Activated CD4-positive, alpha-beta T cell treated with anti-CD3 and anti-CD28 coated beads, Interleukin-2, amount 50 U/mL, for 4 hours (primary cell): ENCODE measurements around the gene AADAT.
A peak's percentile ranks its signal among the peaks of the same experiment; 100 is the strongest.
"Not testable (repeated sequence)": the region's sequence is repeated elsewhere in the genome, so short reads cannot be mapped to it uniquely, and the experiment has no call there.

Experiments
- DNase-seq, 2 experiments: peaks; one replicate each; pipeline ENCODE4 v3.0.0-alpha.2; 2020

The AADAT gene

DNA sequence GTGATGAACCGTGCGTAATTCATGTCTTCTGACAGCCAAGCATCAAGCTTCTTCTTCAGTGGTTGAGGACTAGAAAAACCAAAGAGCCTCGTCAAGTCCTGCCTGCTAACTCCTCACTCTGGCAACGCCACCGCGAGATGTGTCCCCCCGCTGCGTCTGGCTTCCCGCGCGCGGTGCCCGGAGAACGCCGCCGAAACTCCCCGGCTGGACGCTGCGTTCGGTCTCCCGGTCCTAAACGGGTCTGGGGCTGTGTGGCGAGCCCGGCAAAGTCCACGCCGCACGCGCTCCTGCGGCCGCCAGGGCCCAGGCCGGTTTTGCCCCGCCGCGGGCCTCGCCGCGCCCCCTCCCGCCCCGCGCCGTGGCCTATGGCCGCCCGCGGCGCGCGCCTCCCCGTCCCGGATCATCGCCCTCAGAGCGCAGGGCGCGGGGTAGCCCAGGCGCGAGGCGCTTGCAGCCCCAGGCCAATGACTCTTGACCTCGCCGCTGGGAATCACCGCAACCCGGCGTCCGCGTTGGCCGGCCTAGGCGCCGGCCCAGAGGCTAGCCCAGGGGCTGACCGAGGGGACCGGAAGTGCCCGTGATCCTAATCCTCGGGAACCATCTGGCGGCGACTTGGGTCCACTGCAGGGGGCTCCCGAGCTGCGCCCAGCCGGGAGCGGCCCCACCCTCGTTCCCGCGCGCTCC is at the start of gene AADAT:
AADAT (minus strand) TSS at position 289 of the 684 bp plus-strand sequence; CDS start at position 23, 266 bp downstream.
- no peak for DNase-seq

- peak; percentile 55 for DNase-seq
These were observed 48.9 kb upstream of the AADAT start for GRCh38 chr4:170138580-170139194.

GRCh38 chr4:170137927-170138326 is 48.2 kb upstream of the AADAT start:
- DNase-seq = no peak

DNA sequence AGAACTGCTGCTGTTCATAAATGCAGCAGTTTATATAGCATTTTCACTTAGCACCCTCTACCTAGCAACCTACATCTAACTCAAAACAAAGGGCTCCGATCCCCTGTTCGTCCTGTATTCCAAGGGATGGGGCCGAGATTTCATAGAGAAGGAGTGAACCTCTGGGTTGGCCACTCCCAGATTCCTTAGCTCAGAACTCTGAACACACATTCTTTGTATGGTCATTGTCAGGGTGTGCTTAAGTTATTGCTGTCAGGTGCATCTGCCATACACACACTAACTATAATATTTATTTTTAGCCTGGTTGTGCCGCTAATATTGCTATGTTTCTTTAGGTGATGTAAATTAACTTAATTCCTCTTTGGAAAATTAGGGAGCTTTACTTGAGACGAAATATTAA is 47.7 kb upstream of the AADAT start:
- DNase-seq = no peak

DNA sequence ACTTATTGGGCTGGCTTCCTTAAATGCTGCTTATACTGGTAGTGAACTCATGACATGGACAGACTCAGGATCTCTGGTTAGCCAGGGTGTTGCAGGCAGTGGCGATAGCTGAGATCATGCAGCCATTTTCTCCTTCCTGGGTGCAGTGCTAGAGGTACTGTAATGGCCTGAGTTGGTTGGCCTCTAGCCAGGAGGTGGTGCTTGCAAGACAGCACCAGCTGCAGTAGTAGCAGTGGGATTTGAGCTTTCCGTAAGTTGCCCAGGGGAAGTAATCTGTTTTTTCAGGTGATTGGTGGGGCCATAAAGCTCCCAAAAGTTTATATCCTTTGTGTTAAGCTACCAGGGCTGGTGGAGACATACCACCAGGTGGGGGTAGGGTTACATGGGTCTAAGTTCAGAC is 45.1 kb upstream of the AADAT start:
- no peak for DNase-seq

GRCh38 chr4:170128219-170128804 is 38.6 kb upstream of the AADAT start:
- no peak for DNase-seq

DNA sequence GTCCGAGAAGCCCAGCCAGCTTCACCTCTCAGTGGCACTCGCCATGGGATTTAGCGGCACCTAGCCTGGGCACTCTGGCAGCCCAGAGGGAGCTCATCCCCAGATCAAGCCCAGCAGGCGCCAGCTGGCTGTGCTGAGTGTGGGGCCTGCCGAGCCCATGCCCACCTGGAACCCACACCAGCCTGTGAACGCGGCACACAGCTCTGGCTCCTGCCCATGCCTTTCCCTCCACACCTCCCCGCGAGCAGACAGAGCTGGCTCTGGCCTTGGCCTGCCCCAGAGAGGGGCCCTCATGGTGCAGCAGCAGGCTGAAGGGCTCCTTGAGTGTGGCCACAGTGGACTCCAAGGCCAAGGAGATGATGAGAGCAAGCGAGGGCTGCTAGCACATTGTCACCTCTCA is 38.0 kb upstream of the AADAT start:
- DNase-seq = no peak

GRCh38 chr4:170124406-170124805 is 34.6 kb upstream of the AADAT start:
- DNase-seq = no peak

DNA sequence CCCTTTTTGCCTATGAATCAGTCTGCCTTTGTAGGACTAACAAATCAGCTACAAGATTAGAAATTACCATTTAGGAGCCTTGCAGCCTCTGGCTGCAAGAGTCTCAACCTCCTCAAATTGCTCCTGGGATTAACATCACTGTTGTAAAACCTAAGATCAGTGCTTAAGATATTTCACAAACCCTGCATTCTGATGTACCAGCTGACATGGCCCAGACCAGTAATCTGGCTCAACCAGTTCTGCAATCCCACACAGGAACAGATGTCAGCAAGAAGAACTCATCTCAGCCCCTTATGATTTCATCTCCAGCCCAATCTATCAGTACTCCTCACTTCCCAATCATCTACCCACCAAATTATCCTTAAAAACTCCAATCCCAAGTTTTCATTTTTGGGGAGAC is 32.5 kb upstream of the AADAT start:
- no peak for DNase-seq

GRCh38 chr4:170114636-170115035 is 24.9 kb upstream of the AADAT start:
- no peak for DNase-seq

GRCh38 chr4:170114183-170114582 is 24.4 kb upstream of the AADAT start:
- DNase-seq = not testable (repeated sequence)

GRCh38 chr4:170111546-170111945 is 21.8 kb upstream of the AADAT start:
- DNase-seq = no peak

DNA sequence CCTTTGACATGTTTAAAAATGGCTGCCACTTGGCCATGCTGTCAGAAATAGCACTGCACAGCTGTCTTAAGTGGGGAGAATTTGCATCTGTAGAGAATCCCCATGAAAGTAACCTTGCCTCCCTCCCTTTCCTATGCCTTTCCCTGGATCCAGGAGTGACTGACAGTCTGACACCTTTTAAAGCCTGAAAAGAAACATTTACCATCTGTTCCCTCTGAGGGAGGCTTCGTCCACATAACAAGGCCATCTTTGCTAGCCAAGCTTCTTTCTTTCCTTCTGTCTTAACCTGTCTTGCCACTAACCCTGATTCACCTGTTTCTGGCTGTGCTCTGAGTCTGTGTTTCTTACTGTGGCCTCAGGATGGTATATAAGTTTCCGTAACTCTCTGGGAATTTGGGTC is 21.3 kb upstream of the AADAT start:
- DNase-seq = no peak

GRCh38 chr4:170110285-170110672 is 20.5 kb upstream of the AADAT start:
- DNase-seq = no peak

DNA sequence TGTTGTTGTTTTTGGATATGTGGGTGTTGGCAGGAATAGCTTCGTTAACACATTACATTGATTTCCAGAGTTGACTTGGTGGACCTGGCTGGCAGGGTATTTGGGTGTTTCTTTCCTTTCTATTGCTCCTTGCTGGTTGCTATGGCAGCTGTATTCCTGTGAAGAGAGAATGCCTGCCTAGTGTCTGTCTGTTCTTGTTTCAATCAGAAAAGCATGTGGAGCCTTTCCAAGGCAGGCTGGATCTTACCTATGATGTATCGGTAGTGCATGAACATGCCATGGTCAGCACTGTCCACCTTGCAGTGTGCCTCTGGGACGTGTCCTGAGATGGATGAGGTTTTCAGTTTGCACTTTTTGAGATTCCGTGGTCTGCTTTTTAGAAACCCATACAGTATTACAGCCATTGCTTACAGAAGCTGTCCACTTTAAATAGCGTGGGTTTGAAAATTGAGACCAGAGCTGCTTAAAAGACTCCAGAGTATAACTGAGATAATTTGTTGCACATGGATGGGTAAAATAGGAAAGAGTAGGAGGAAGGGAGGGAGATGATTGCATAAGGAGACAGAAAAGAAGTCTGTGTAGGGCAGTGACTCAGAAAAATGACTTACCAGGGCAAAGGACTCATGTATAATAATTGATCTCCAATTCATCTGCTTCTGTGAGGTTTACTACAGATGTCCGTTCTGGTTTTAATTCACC is 20.0 kb upstream of the AADAT start:
- no peak for DNase-seq

- no peak for DNase-seq
These were observed 17.1 kb upstream of the AADAT start for GRCh38 chr4:170106900-170107299.

- DNase-seq = no peak
These were observed 12.7 kb upstream of the AADAT start for GRCh38 chr4:170102426-170102825.

DNA sequence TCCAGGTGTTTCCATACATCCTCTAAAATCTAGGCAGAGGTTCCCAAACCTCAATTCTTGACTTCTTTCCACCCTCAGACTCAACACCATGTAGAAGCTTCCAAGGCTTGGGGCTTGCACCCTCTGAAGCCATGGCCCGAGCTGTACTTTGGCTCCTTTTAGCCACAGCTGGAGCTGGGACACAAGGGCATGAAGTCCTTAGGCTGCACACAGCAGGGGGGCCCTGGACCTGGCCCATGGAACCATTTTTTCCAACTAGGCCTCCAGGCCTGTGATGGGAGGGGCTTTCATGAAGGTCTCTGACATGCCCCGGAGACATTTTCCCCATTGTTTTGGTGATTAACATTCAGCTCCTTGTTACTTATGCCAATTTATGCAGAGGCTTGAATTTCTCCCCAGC is 8.4 kb upstream of the AADAT start:
- not testable (repeated sequence) for DNase-seq

GRCh38 chr4:170097681-170098080 is 7.9 kb upstream of the AADAT start:
- DNase-seq = no peak

- no peak for DNase-seq
These were observed 4.3 kb upstream of the AADAT start for GRCh38 chr4:170093973-170094535.

DNA sequence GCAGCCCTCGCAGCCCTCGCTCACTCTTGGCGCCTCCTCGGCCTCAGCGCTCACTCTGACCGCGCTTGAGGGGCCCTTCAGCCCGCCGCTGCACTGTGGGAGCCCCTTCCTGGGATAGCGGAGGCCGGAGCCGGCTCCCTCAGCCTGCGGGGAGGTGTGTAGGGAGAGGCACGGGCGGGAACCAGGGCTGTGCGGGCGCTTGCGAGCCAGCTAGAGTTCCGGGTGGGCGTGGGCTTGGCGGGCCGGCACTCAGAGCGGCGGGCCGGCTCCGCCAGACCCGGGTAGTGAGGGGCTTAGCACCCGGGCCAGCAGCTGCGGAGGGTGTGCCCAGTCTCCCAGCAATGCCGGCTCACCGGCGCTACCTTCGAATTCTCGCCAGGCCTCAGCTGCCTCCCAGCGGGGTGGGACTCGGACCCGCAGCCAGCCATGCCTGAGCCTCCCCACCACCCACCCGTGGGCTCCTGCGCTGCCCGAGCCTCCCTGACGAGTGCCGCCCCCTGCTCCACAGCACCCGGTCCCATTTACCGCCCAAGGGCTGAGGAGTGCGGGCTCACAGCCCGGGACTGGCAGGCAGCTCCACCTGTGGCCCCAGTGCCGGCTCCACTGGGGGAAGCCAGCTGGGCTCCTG is 1.4 kb upstream of the AADAT start:
- DNase-seq = no peak

DNA sequence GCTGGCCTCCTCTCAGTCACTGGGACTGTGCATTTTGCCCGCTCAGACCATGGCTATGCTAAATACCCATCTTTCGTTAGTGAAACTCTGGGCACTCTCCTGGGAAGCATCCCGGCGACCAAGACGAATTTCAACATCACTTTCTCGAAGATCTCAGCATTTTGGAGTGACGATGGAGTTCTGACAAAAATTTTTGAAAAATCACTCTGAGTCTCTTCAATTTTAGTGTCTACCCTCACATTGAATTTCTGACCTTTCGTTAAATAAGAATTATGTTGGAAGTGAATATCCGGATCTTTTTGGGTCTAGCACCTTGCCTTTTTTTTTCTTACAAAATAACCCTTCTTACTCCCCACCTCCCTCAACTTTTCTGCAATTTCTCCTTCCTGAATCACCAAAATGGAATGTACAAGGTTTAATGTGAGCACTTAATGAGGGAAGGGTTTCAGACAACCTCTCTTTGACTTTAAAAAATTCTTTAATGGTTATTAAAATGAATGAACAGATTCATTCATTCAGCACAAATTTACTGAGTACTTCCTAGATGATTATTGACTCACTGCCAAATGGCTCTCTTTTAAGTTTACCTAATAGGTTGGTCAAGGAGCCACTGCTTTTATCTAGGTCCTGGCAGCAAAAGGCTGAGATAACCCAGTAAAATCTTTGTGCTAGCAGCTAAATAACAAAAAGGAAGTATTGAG is 746 bp upstream of the AADAT start:
- DNase-seq = no peak
